Esophagus squamous epithelium (tissue), 5 donors: ENCODE data around the gene LRP1. TPM values are rescaled to one million over a fixed set of nuclear protein-coding genes. Genes with fewer than 3 reads are reported as not detected.

Source experiments
- DNase-seq: peaks from one replicate; lab custom pipeline; 2025; lab: John Stamatoyannopoulos, UW
- H3K27ac ChIP-seq, 4 donors: fragments of 200-600 bp; sonication (generic); one replicate each; pipeline ENCODE4 v1.5.1; 2016 to 2019; ENCODE audit warnings: mild to moderate bottlenecking in 1 of 4
- H3K27me3 ChIP-seq, 4 donors: fragments of 200-600 bp; sonication (generic); 1 replicate in 3 of 4; 2 replicates in 1 of 4; pipeline versions ENCODE4 v1.5.1 to v1.6.0; 2017 to 2021; ENCODE audit warnings: antibody characterized with exemption in 1 of 4
- H3K36me3 ChIP-seq, 3 donors: fragments of 200-600 bp; sonication (generic); one replicate each; pipeline ENCODE4 v1.5.1; 2016 to 2019
- H3K4me1 ChIP-seq, 3 donors: fragments of 200-600 bp; sonication (generic); one replicate each; pipeline ENCODE4 v1.5.1; 2017 to 2019
- H3K4me3 ChIP-seq, 4 donors: fragments of 200-600 bp; sonication (generic); 1 replicate in 3 of 4; 2 replicates in 1 of 4; pipeline ENCODE4 v1.5.1; 2016 to 2019; ENCODE audit warnings: mild to moderate bottlenecking in 2 of 4, moderate library complexity in 1 of 4
- H3K9me3 ChIP-seq, 3 donors: fragments of 200-600 bp; sonication (generic); one replicate each; pipeline ENCODE4 v1.5.1; 2016 to 2019
- CTCF ChIP-seq, 6 experiments: fragments of 450-650 bp in 4 of 6; fragments of 200-600 bp in 2 of 6; sonication (generic) in 2 of 6; IDR thresholded peaks; one replicate each; pipeline ENCODE4 v1.5.1; 2016 to 2019; ENCODE audit warnings: antibody characterized with exemption in 6 of 6, mild to moderate bottlenecking in 4 of 6, moderate library complexity in 4 of 6
- POLR2A ChIP-seq, 4 donors: fragments of 450-650 bp; IDR thresholded peaks; one replicate each; pipeline ENCODE4 v1.6.1; 2017; ENCODE audit warnings: antibody characterized with exemption in 4 of 4, mild to moderate bottlenecking in 4 of 4, moderate library complexity in 3 of 4
- WGBS, 2 donors: methylation state at CpG; one replicate each; pipeline ENCODE4 v1.1.5; 2018; 5-methylcytosine and 5-hydroxymethylcytosine counted together
- intact Hi-C: fragments of 100-400 bp; cut with DNase I; formaldehyde crosslinking; loops from one replicate; pipeline ENCODE4 v1.15.0; 2022
- total RNA-seq, 4 donors: library from RNA; depleted of rRNA; stranded (reverse); fragments of >200 nt; gene quantifications; one replicate each; pipeline ENCODE4 v1.1.0, GENCODE V29; 2016
- donor health status: DM: yes; HTN: yes; CAD: no.

LRP1 gene
- total RNA-seq, 4 donors from 2014 or later: 60.8 to 147 (median 81.9) TPM

GRCh38 chr12:57235728-57236131 lies 107.4 kb downstream of the LRP1 start:
- Histone ChIP-seq H3K4me1 (peaks cover 61 to 100% (median 61%) of the 10 kb centered on the region in 3 donors), H3K36me3 (peaks cover 15 to 42% (median 31%) of the 10 kb centered on the region in 3 donors), H3K27ac (peak overlapping the region; percentile 39 to 79 (median 66)), H3K9me3 (no peaks in the 10 kb centered on the region), H3K4me3 (peak overlapping the region in 3 of 4 donors; percentile 26 to 45 (median 44)), H3K27me3 (peaks cover 0 to 59% (median 13%) of the 10 kb centered on the region in 4 donors)
- intact Hi-C loops: no loop called here
- WGBS, 2 donors: 28 to 36% methylated on average over 4 to 8 of the region's 8 CpGs
- TF ChIP-seq CTCF (IDR thresholded peaks at IDR 0.05) (no peak), POLR2A (IDR thresholded peaks at IDR 0.05) (no peak)
- no peak for DNase-seq

GRCh38 chr12:57236201-57236924 lies 108.1 kb downstream of the LRP1 start:
- peak overlapping the region in 3 of 4 donors; percentile 65 to 79 (median 66) for H3K27ac ChIP-seq
- DNase-seq: no peak
- no peak for TF ChIP-seq CTCF (IDR thresholded peaks at IDR 0.05)
- TF ChIP-seq POLR2A (IDR thresholded peaks at IDR 0.05): no peak
- H3K9me3 ChIP-seq: no peaks in the 10 kb centered on the region
- H3K4me1 ChIP-seq: peaks cover 61 to 100% (median 61%) of the 10 kb centered on the region in 3 donors
- peaks cover 5 to 65% (median 19%) of the 10 kb centered on the region in 4 donors for H3K27me3 ChIP-seq
- H3K4me3 ChIP-seq: peak overlapping the region; percentile 5 to 45 (median 35)
- intact Hi-C loops: no loop called here
- WGBS, 2 donors: 7 to 25% methylated on average over 6 to 14 of the region's 40 CpGs
- peaks cover 15 to 36% (median 31%) of the 10 kb centered on the region in 3 donors for H3K36me3 ChIP-seq

- no peak for DNase-seq
- peak overlapping the region in 3 of 4 donors; percentile 13 to 79 (median 66) for H3K27ac ChIP-seq
- peak overlapping the region; percentile 5 to 45 (median 35) for H3K4me3 ChIP-seq
- intact Hi-C loops: no loop called here
- peaks cover 68 to 100% (median 68%) of the 10 kb centered on the region in 3 donors for H3K4me1 ChIP-seq
- H3K27me3 ChIP-seq: peaks cover 9 to 72% (median 26%) of the 10 kb centered on the region in 4 donors
- 18 to 20% methylated on average over 6 to 7 of the region's 9 CpGs for WGBS, 2 donors
- H3K9me3 ChIP-seq: no peaks in the 10 kb centered on the region
- TF ChIP-seq POLR2A (IDR thresholded peaks at IDR 0.05): no peak
- TF ChIP-seq CTCF (IDR thresholded peaks at IDR 0.05): no peak
- H3K36me3 ChIP-seq: peaks cover 9 to 29% (median 25%) of the 10 kb centered on the region in 3 donors
Observed at GRCh38 chr12:57236925-57237595, 108.8 kb downstream of the LRP1 start.

DNA sequence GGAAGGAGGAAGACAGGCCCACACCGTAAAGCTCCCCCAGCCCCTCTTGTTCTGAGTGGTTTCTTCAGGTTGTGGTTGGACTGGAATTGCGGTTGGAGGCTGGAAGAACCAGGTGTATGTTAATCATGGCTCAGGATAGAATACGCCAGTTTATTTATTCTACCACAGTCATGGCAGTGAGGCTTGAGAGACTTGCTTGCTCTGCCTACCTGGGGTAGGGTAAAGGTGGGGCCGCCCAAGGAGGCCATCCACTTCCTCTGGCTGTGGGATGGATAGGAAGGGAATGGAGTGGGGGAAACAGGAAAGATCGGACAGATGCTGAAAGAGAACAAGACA lies 109.3 kb downstream of the LRP1 start:
- Histone ChIP-seq H3K27ac (peak overlapping the region in 1 of 4 donors; percentile 79), H3K4me3 (peak overlapping the region in 1 of 4 donors; percentile 52), H3K27me3 (peaks cover 14 to 77% (median 30%) of the 10 kb centered on the region in 4 donors), H3K36me3 (peaks cover 3 to 24% (median 20%) of the 10 kb centered on the region in 3 donors), H3K4me1 (peaks cover 73 to 100% (median 73%) of the 10 kb centered on the region in 3 donors), H3K9me3 (no peaks in the 10 kb centered on the region)
- 20 to 31% methylated on average over 3 to 5 of the region's 5 CpGs for WGBS, 2 donors
- TF ChIP-seq CTCF (IDR thresholded peaks at IDR 0.05) (no peak), POLR2A (IDR thresholded peaks at IDR 0.05) (no peak)
- intact Hi-C loops: no loop called here
- no peak for DNase-seq
